GM12892 (cell line): ENCODE data around the gene MXRA8.

ENCODE experiments used
- POLR2A ChIP-seq: IDR thresholded peaks from 2 replicates; pipeline ENCODE4 v1.6.1; 2011; ENCODE audit warnings: low read depth, low read length, control low read depth
- POLR2AphosphoS5 ChIP-seq: IDR thresholded peaks from 2 replicates; pipeline ENCODE4 v1.6.1; 2011; ENCODE audit warnings: low read depth, low read length, control low read depth
- TAF1 ChIP-seq: IDR thresholded peaks from 2 replicates; pipeline ENCODE4 v1.6.1; 2011; ENCODE audit warnings: low read depth, mild to moderate bottlenecking, control low read depth, low read length, borderline replicate concordance

DNA sequence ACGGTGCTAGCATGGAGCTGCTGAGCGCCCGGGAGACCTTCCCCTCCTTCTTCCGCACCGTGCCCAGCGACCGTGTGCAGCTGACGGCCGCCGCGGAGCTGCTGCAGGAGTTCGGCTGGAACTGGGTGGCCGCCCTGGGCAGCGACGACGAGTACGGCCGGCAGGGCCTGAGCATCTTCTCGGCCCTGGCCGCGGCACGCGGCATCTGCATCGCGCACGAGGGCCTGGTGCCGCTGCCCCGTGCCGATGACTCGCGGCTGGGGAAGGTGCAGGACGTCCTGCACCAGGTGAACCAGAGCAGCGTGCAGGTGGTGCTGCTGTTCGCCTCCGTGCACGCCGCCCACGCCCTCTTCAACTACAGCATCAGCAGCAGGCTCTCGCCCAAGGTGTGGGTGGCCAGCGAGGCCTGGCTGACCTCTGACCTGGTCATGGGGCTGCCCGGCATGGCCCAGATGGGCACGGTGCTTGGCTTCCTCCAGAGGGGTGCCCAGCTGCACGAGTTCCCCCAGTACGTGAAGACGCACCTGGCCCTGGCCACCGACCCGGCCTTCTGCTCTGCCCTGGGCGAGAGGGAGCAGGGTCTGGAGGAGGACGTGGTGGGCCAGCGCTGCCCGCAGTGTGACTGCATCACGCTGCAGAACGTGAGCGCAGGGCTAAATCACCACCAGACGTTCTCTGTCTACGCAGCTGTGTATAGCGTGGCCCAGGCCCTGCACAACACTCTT is 26.2 kb downstream of the MXRA8 start:
- TF ChIP-seq POLR2A (no peak), POLR2AphosphoS5 (no peak), TAF1 (no peak)
